ENCODE data around the gene PRKCB. TPM values are rescaled to one million over a fixed set of nuclear protein-coding genes. Genes with fewer than 3 reads are reported as not detected.

Gene PRKCB
- total RNA-seq, 4 donors from 2014 or later, result 0.51 to 1.3 (median 1.1) TPM

DNA sequence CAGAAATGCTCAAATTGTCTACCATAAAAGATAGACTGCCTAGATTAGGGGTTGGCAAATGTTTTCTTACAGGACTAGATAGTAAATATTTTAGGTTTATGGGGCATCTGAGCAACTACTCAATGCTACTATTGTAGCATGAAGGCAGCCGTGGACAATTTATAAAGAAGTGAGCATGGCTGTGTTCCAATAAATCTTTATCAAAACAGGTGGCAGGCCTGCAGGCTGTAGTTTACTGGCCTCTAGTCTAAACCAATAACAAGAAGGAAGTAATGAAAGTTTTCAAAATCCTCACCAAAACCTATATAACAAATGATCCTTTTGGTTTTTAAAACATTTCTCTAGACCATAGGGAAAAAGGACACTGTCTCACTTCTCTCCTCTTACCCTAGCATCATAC is 105.2 kb downstream of the PRKCB start:
- Histone ChIP-seq H3K27ac (no peak overlapping the region), H3K4me3 (no peak overlapping the region), H3K36me3 (no peaks in the 10 kb centered on the region), H3K27me3 (no peaks in the 10 kb centered on the region), H3K4me1 (no peaks in the 10 kb centered on the region), H3K9me3 (no peaks in the 10 kb centered on the region)
- DNase-seq, result no peak
- intact Hi-C loops (cut with DNase I; ENCODE audit: low total_unique reads), result no loop called here
- in situ Hi-C loops (cut with MboI; ENCODE audit: low sequenced_read_pairs in 4 of 4), result no loop called here
- ATAC-seq, result no peak
- TF ChIP-seq, protein P1, sequence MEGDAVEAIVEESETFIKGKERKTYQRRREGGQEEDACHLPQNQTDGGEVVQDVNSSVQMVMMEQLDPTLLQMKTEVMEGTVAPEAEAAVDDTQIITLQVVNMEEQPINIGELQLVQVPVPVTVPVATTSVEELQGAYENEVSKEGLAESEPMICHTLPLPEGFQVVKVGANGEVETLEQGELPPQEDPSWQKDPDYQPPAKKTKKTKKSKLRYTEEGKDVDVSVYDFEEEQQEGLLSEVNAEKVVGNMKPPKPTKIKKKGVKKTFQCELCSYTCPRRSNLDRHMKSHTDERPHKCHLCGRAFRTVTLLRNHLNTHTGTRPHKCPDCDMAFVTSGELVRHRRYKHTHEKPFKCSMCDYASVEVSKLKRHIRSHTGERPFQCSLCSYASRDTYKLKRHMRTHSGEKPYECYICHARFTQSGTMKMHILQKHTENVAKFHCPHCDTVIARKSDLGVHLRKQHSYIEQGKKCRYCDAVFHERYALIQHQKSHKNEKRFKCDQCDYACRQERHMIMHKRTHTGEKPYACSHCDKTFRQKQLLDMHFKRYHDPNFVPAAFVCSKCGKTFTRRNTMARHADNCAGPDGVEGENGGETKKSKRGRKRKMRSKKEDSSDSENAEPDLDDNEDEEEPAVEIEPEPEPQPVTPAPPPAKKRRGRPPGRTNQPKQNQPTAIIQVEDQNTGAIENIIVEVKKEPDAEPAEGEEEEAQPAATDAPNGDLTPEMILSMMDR (IDR thresholded peaks at IDR 0.05 in 4 of 5, conservative IDR thresholded peaks at IDR 0.05 in 1 of 5), result no peak

DNA sequence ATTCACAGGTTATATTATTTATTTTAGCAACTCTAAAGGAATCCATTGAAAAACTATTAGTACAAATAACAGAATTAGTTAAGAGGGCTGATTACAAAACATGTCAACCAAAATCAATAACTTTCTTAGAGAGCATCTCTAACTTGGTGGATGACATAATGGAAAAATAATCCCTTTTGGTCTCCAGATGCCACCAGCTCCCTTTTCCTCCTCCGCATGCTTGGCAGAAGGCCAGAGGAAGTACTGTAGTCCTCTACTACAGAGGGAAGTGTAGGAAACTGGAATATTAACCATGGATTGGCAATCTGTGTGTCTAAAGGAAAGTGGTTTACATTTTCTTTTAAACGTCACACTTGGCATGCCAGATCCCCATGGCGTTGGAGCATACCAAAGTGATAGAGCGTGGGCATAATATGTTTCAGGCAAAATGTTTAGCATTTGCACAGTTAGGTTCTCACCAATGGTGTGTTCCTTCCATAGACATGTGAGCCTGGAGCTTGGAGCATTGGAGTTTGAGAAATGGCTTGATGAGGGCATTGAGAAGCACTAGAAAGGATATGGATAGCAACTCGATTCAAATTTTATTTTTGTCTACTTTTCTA is 106.3 kb downstream of the PRKCB start:
- in situ Hi-C loops (cut with MboI; ENCODE audit: low sequenced_read_pairs in 4 of 4), result no loop called here
- Histone ChIP-seq H3K9me3 (no peaks in the 10 kb centered on the region), H3K4me1 (no peaks in the 10 kb centered on the region), H3K36me3 (no peaks in the 10 kb centered on the region), H3K27ac (no peak overlapping the region), H3K4me3 (no peak overlapping the region), H3K27me3 (no peaks in the 10 kb centered on the region)
- TF ChIP-seq, protein P1 (IDR thresholded peaks at IDR 0.05 in 4 of 5, conservative IDR thresholded peaks at IDR 0.05 in 1 of 5), result no peak
- no peak for TF ChIP-seq POLR2A (IDR thresholded peaks at IDR 0.05)
- DNase-seq (no peak), ATAC-seq (no peak)
- intact Hi-C loops (cut with DNase I; ENCODE audit: low total_unique reads), result no loop called here

DNA sequence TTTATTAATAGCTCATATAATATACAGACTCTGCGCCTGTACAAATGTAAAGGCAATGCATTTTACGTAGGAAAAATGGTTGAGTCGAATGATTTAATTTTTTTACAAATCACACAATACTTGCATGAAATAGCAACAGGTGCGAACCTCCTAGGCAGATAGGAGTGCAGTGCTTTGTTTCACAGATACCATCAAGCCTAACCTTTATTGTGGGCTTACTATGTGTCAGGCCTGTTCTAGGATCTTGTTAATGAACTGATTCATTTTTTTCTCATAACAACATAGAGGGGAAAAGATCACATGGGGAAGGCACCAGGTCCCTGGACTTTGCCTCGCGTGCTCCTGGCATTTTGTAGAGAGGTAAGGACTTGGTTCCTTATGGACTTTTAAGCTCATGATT is 107.8 kb downstream of the PRKCB start:
- no peak for TF ChIP-seq POLR2A (IDR thresholded peaks at IDR 0.05)
- TF ChIP-seq, protein P1 (IDR thresholded peaks at IDR 0.05 in 4 of 5, conservative IDR thresholded peaks at IDR 0.05 in 1 of 5), result no peak
- in situ Hi-C loops (cut with MboI; ENCODE audit: low sequenced_read_pairs in 4 of 4), result no loop called here
- Histone ChIP-seq H3K9me3 (no peaks in the 10 kb centered on the region), H3K36me3 (no peaks in the 10 kb centered on the region), H3K4me1 (no peaks in the 10 kb centered on the region), H3K27me3 (no peaks in the 10 kb centered on the region), H3K27ac (no peak overlapping the region), H3K4me3 (no peak overlapping the region)
- DNase-seq (no peak), ATAC-seq (no peak)
- intact Hi-C loops (cut with DNase I; ENCODE audit: low total_unique reads), result no loop called here

DNA sequence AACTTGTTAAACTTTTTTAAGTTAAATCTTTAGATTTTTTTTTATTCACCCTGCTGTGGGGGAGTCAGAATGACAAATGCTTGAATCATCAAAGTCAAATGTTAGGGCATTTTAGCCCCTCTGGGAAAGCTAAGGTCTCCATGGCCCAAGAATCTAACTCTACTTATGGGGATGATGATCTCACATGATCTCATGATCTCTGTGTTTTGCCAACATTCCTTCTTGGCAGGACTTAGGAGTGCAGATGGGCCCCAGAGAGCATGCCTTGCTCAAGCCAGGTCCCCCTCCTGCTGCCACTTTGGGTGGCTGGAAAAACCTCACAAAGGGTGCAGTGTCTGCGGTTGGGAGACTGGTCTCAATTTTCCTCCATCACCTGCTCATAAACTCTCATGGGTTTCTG is 108.6 kb downstream of the PRKCB start:
- Histone ChIP-seq H3K4me1 (no peaks in the 10 kb centered on the region), H3K36me3 (no peaks in the 10 kb centered on the region), H3K4me3 (no peak overlapping the region), H3K27ac (no peak overlapping the region), H3K27me3 (no peaks in the 10 kb centered on the region), H3K9me3 (no peaks in the 10 kb centered on the region)
- DNase-seq, result no peak
- TF ChIP-seq POLR2A (IDR thresholded peaks at IDR 0.05), result no peak
- TF ChIP-seq, protein P1 (IDR thresholded peaks at IDR 0.05 in 4 of 5, conservative IDR thresholded peaks at IDR 0.05 in 1 of 5), result no peak
- in situ Hi-C loops (cut with MboI; ENCODE audit: low sequenced_read_pairs in 4 of 4), result no loop called here
- intact Hi-C loops (cut with DNase I; ENCODE audit: low total_unique reads), result no loop called here
- ATAC-seq, result no peak

DNA sequence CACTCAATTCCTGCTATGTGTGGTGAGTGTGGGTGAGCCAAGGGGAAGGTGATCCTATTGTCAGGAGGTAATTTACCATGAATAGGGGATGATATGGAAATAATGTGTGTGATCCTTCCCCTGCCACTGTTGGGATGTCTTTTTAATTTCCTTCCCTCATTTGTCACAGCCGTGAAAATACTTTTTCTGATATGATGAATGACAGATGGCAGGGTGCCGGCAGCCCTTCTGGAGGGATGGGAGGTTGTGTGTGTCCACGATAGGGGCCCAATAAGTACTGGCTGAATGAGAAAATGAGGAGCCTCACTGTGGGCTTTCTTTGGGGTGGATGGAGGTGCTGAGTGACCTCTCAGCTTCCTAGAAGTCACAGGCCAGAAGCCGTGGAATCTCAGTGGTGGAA is 109.5 kb downstream of the PRKCB start:
- no peak for TF ChIP-seq POLR2A (IDR thresholded peaks at IDR 0.05)
- TF ChIP-seq, protein P1 (IDR thresholded peaks at IDR 0.05 in 4 of 5, conservative IDR thresholded peaks at IDR 0.05 in 1 of 5), result no peak
- Histone ChIP-seq H3K27ac (no peak overlapping the region), H3K4me1 (no peaks in the 10 kb centered on the region), H3K27me3 (no peaks in the 10 kb centered on the region), H3K36me3 (no peaks in the 10 kb centered on the region), H3K4me3 (no peak overlapping the region), H3K9me3 (no peaks in the 10 kb centered on the region)
- ATAC-seq, result no peak
- in situ Hi-C loops (cut with MboI; ENCODE audit: low sequenced_read_pairs in 4 of 4), result no loop called here
- no peak for DNase-seq
- intact Hi-C loops (cut with DNase I; ENCODE audit: low total_unique reads), result no loop called here

Measured in gastrocnemius medialis (tissue), 4 donors.